Panc1 (cell line): ENCODE results near the gene KIZ.

ENCODE experiments used
- POLR2AphosphoS5 ChIP-seq: IDR thresholded peaks from 2 replicates; pipeline ENCODE4 v1.6.1; 2012; ENCODE audit warnings: mild to moderate bottlenecking, low read depth, low read length, moderate library complexity
- TF ChIP-seq, protein P1 (sequence below): fragments of 450-650 bp; IDR thresholded peaks from 2 replicates; pipeline ENCODE4 v1.5.1; 2017; ENCODE audit warnings: mild to moderate bottlenecking

DNA sequence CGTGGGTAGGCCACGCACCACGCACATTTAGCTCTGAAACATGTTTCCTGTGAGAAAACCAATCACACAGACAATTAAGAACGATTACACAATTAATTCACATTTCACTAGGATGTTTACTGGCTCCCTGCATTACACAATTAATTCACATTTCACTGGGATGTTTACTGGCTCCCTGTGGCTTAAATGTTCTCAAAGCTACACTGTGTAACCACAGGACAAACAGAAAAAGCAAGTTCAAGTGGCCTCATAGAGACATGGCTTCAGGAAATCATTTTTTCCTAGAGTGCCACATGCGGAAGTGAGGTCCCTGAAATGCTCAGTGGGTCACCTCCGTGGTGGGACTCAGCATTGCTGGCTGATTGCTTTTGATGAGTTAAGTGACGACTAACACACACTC, 115.5 kb downstream of the KIZ start:
- TF ChIP-seq POLR2AphosphoS5 = no peak
- TF ChIP-seq, protein P1, sequence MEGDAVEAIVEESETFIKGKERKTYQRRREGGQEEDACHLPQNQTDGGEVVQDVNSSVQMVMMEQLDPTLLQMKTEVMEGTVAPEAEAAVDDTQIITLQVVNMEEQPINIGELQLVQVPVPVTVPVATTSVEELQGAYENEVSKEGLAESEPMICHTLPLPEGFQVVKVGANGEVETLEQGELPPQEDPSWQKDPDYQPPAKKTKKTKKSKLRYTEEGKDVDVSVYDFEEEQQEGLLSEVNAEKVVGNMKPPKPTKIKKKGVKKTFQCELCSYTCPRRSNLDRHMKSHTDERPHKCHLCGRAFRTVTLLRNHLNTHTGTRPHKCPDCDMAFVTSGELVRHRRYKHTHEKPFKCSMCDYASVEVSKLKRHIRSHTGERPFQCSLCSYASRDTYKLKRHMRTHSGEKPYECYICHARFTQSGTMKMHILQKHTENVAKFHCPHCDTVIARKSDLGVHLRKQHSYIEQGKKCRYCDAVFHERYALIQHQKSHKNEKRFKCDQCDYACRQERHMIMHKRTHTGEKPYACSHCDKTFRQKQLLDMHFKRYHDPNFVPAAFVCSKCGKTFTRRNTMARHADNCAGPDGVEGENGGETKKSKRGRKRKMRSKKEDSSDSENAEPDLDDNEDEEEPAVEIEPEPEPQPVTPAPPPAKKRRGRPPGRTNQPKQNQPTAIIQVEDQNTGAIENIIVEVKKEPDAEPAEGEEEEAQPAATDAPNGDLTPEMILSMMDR = no peak
